ENCODE data around the gene NDUFB2.

DNA sequence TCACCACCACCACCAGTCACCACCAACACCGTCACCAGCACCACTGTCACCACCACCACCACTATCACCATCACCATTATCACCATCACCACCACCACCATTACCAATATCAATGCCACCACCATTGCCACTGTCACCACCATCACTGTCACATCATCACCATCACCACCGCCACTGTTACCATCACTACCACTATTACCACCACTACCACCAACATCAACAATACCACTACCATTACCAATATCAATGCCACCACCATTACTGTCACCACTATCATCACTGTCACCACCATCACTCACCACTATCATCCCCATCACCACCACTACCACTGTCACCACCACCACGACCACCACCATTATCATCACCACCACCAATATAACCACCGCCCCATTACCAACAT, 41.8 kb upstream of the NDUFB2 start:
- TF ChIP-seq, protein P1, sequence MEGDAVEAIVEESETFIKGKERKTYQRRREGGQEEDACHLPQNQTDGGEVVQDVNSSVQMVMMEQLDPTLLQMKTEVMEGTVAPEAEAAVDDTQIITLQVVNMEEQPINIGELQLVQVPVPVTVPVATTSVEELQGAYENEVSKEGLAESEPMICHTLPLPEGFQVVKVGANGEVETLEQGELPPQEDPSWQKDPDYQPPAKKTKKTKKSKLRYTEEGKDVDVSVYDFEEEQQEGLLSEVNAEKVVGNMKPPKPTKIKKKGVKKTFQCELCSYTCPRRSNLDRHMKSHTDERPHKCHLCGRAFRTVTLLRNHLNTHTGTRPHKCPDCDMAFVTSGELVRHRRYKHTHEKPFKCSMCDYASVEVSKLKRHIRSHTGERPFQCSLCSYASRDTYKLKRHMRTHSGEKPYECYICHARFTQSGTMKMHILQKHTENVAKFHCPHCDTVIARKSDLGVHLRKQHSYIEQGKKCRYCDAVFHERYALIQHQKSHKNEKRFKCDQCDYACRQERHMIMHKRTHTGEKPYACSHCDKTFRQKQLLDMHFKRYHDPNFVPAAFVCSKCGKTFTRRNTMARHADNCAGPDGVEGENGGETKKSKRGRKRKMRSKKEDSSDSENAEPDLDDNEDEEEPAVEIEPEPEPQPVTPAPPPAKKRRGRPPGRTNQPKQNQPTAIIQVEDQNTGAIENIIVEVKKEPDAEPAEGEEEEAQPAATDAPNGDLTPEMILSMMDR (IDR thresholded peaks at IDR 0.05; ENCODE audit: low read length), result no peak
- no peak for TF ChIP-seq EZH2 (IDR thresholded peaks at IDR 0.05; ENCODE audit: borderline replicate concordance, low read length)

Data from OCI-LY1 (cell line).